Measurements from ENCODE around the gene CDC42BPB. TPM values are rescaled to one million over a fixed set of nuclear protein-coding genes. Genes with fewer than 3 reads are reported as not detected.

CDC42BPB gene
- total and polyA plus RNA-seq, 2 of the 4 experiments (the other 2 are of a cell fraction) = 49.1 to 81.4 TPM

DNA sequence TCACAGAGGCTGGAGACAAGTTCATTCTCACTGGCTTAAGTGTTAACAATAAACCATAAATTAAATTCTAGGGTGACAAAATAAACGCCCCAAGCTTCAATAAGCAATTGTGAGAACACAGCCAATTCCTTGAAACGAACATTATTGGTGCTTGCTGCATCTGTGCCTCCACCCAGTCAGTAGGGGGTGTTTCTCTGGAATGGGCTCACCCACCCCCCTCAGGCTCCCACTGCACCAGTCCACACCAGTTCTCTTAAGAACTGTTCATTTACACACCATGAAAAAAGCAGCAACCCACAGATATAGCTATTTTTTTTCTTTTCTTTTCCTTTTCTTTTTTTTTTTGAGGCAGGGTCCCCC lies 34.7 kb downstream of the CDC42BPB start:
- no peak overlapping the region for H3K4me3 ChIP-seq (ENCODE audit: insufficient read depth, low read depth, low read length)
- TF ChIP-seq, protein P1, sequence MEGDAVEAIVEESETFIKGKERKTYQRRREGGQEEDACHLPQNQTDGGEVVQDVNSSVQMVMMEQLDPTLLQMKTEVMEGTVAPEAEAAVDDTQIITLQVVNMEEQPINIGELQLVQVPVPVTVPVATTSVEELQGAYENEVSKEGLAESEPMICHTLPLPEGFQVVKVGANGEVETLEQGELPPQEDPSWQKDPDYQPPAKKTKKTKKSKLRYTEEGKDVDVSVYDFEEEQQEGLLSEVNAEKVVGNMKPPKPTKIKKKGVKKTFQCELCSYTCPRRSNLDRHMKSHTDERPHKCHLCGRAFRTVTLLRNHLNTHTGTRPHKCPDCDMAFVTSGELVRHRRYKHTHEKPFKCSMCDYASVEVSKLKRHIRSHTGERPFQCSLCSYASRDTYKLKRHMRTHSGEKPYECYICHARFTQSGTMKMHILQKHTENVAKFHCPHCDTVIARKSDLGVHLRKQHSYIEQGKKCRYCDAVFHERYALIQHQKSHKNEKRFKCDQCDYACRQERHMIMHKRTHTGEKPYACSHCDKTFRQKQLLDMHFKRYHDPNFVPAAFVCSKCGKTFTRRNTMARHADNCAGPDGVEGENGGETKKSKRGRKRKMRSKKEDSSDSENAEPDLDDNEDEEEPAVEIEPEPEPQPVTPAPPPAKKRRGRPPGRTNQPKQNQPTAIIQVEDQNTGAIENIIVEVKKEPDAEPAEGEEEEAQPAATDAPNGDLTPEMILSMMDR (conservative IDR thresholded peaks at IDR 0.05; ENCODE audit: low read depth, low read length) = 0 out of 2 replicates have a peak, but pooled peaks have one; percentile 11
- TF ChIP-seq CHD1 (IDR thresholded peaks at IDR 0.05; ENCODE audit: low read depth, low read length) = no peak
- H3K27ac ChIP-seq (ENCODE audit: insufficient read depth, low read length) = 0 out of 2 replicates have a peak overlapping the region, but pooled peaks have one; percentile 34

More for the DNA sequence above, 34.7 kb downstream of the CDC42BPB start:
- Histone ChIP-seq H2BK5ac (ENCODE audit: low read depth, low read length, poor library complexity, severe bottlenecking) (peak overlapping the region; percentile 56), H3K4me1 (ENCODE audit: control insufficient read depth, insufficient read depth, low read length) (peaks cover 19% of the 10 kb centered on the region), H3K27me3 (ENCODE audit: control insufficient read depth, insufficient read depth, low read length) (no peaks in the 10 kb centered on the region), H4K5ac (ENCODE audit: low read depth, low read length) (no peak overlapping the region), H2AK9ac (replicated peaks; ENCODE audit: low read depth, low read length, poor library complexity) (peak overlapping the region; percentile 22), H2BK15ac (ENCODE audit: low read depth, low read length) (no peak overlapping the region), H2BK120ac (ENCODE audit: low read depth, low read length) (peak overlapping the region; percentile 50; the same call in 1 of the 2 replicates), H3K4ac (ENCODE audit: low read depth, low read length) (peak overlapping the region; percentile 61), H3K18ac (ENCODE audit: low read depth, low read length) (no peak overlapping the region), H4K8ac (ENCODE audit: low read depth in 2 of 2, low read length in 2 of 2) (peak overlapping the region in 1 of 2 experiments; percentile 82; a peak in 2 of 4 replicates), H3K4me2 (ENCODE audit: low read depth, low read length) (peak overlapping the region; percentile 59), H4K20me1 (ENCODE audit: insufficient read depth, low read length) (peaks cover 53% of the 10 kb centered on the region), H2AFZ (replicated peaks; ENCODE audit: low read length, poor library complexity) (peak overlapping the region; percentile 70), H4K91ac (ENCODE audit: insufficient read depth, low read depth, low read length) (no peak overlapping the region), H2BK20ac (ENCODE audit: low read depth, low read length) (peak overlapping the region; percentile 5; the same call in 1 of the 2 replicates), H3K9ac (ENCODE audit: low read depth, low read length) (no peak overlapping the region), H3K9me3 (ENCODE audit: control insufficient read depth, insufficient read depth, low read length) (no peaks in the 10 kb centered on the region), H3K36me3 (ENCODE audit: control insufficient read depth, insufficient read depth, low read length) (peaks cover 3% of the 10 kb centered on the region; the same call in 1 of the 2 replicates), H3K79me1 (ENCODE audit: low read depth in 1 of 2, low read length in 2 of 2) (peaks cover 24 to 74% of the 10 kb centered on the region in 2 experiments; a peak in 3 of 4 replicates), H3K56ac (ENCODE audit: extremely low read depth, insufficient read depth, low read length) (no peak overlapping the region), H2AK5ac (ENCODE audit: low read depth, low read length) (peak overlapping the region; percentile 64), H3K23ac (ENCODE audit: low read depth, low read length) (no peak overlapping the region; the same call in 1 of the 2 replicates), H3K14ac (replicated peaks; ENCODE audit: low read depth, low read length) (peak overlapping the region; percentile 57; the same call in 1 of the 2 replicates), H3K9me1 (ENCODE audit: insufficient read depth, low read length) (peaks cover 26% of the 10 kb centered on the region)
- peak; percentile 10; the same call in 1 of the 2 replicates for ATAC-seq (ENCODE audit: low read depth)
- in situ Hi-C loops (cut with MboI; ENCODE audit: low sequenced_read_pairs) = no loop called here
- intact Hi-C loops (cut with micrococcal nuclease) = loop anchor here (5.0 kb wide), 1 partner anchor 35 kb away; the partner anchor contains the start of gene CDC42BPB
- ChIA-PET CTCF (interaction anchor here (0.6 kb wide), 2 partner anchors 58 to 138 kb away, joined by 3 read pairs; no protein-coding TSS in a partner anchor), POLR2A (ENCODE audit: unreplicated experiment) (no interaction called here)
- no TSS peak for BruUV-seq (replicated peaks)
- dilution Hi-C loops (cut with HindIII; ENCODE audit: low sequenced_read_pairs, unreplicated experiment) = no loop called here
- no CpG with 5 or more reads among the region's 2 CpGs for WGBS, 2 experiments (ENCODE audit: extremely low coverage in 2 of 2, insufficient read length in 1 of 2)
- DNase-seq = no peak
